ENCODE results near the gene PROB1. TPM values are rescaled to one million over a fixed set of nuclear protein-coding genes. Genes with fewer than 3 reads are reported as not detected.

PROB1 gene
- 2.1 and 5.8 TPM in 2 replicates for total RNA-seq

GRCh38 chr5:139394654-139395566, at the start of gene PROB1:
PROB1 (minus strand) TSS chr5:139395104; CDS start chr5:139395081, 23 bp downstream.

GRCh38 chr5:139439013-139439903, 44.4 kb upstream of the PROB1 start, which contains the start of gene DNAJC18:
DNAJC18 (minus strand) TSS chr5:139439525; CDS start chr5:139439445, 80 bp downstream.

GRCh38 chr5:139403787-139404483, 9.0 kb upstream of the PROB1 start, which contains the start of gene SPATA24:
SPATA24 (minus strand) TSS chr5:139404089; CDS start chr5:139404060, 29 bp downstream.

GRCh38 chr5:139389701-139390638, 4.9 kb downstream of the PROB1 start, which contains the start of gene MZB1:
MZB1 (minus strand) TSS chr5:139389913; CDS start chr5:139389856, 57 bp downstream.

GRCh38 chr5:139383275-139383992, 11.5 kb downstream of the PROB1 start, which contains the start of gene SLC23A1:
SLC23A1 (minus strand) TSS chr5:139383297; CDS start chr5:139383253, 44 bp downstream.

GRCh38 chr5:139341689-139342422, 53.0 kb downstream of the PROB1 start, which contains the start of gene PAIP2:
PAIP2 (plus strand) TSS chr5:139341854; CDS start chr5:139363785, 21,931 bp downstream.

Other genes with a start within 250 kb of the PROB1 start
- 48.4 and 60.6 TPM in 2 replicates for gene SIL1, start 196.7 kb downstream of the PROB1 start, total RNA-seq
- 160 and 339 TPM in 2 replicates for gene MATR3, start 101.4 kb downstream of the PROB1 start, total RNA-seq
- gene PAIP2, start 53.2 kb downstream of the PROB1 start, total RNA-seq: 57.3 and 90.8 TPM in 2 replicates
- gene SLC23A1, start 11.8 kb downstream of the PROB1 start, total RNA-seq: not detected in 2 replicates
- gene MZB1, start 5.2 kb downstream of the PROB1 start, total RNA-seq: 0.16 and 0.44 TPM in 2 replicates
- gene SPATA24, start 9.0 kb upstream of the PROB1 start, total RNA-seq: 7.3 and 9.8 TPM in 2 replicates
- gene DNAJC18, start 44.4 kb upstream of the PROB1 start, total RNA-seq: 4.4 and 8.9 TPM in 2 replicates
- gene ECSCR, start 67.6 kb upstream of the PROB1 start, total RNA-seq: 281 and 350 TPM in 2 replicates
- not detected in 2 replicates for gene SMIM33, start 75.9 kb upstream of the PROB1 start, total RNA-seq
- gene STING1, start 87.7 kb upstream of the PROB1 start, total RNA-seq: 39.1 and 53.7 TPM in 2 replicates
- gene UBE2D2, start 166.2 kb upstream of the PROB1 start, total RNA-seq: 44.0 and 52.2 TPM in 2 replicates